Caco-2 (cell line): ENCODE data around the gene RGS19. TPM values are rescaled to one million over a fixed set of nuclear protein-coding genes. Genes with fewer than 3 reads are reported as not detected.

Experiments used
- BruUV-seq: library from RNA; stranded (reverse); fragments of 400-500 nt; replicated peaks from 2 replicates; lab custom pipeline; 2021; lab: Mats Ljungman, UMichigan
- CTCF ChIA-PET: fragments of 300-600 bp; sonication (Branson Sonifier 250); formaldehyde crosslinking; loops from one replicate; lab custom pipeline; 2022; ENCODE audit warnings: antibody characterized with exemption; lab: Charles Lee
- POLR2A ChIA-PET: fragments of 300-600 bp; sonication (Branson Sonifier 250); formaldehyde crosslinking; loops from one replicate; lab custom pipeline; 2022; ENCODE audit warnings: antibody characterized with exemption; lab: Charles Lee
- DNase-seq, 2 experiments: peaks; one replicate each; pipeline versions ENCODE4 v3.0.0 to v3.0.0-alpha.2; 2020 to 2022
- H3K27me3 ChIP-seq: replicated peaks from 2 replicates; pipeline ENCODE4 v1.6.0; 2011; ENCODE audit warnings: low read length; ENCODE audit not compliant: control insufficient read depth, insufficient read depth
- H3K36me3 ChIP-seq: 2 replicates; pipeline ENCODE4 v1.5.1; 2011; ENCODE audit warnings: low read length; ENCODE audit not compliant: control insufficient read depth, insufficient read depth
- H3K4me1 ChIP-seq: fragments of 250-450 bp; sonication (Bioruptor Pico); 2 replicates; pipeline ENCODE4 v1.5.1; 2020; ENCODE audit warnings: mild to moderate bottlenecking
- H3K4me3 ChIP-seq: 2 replicates; pipeline ENCODE4 v1.5.1; 2011; ENCODE audit warnings: low read depth, mild to moderate bottlenecking, control low read depth, low read length
- H3K9me3 ChIP-seq: fragments of 250-450 bp; sonication (Bioruptor Pico); 2 replicates; pipeline ENCODE4 v1.5.1; 2020; ENCODE audit warnings: mild to moderate bottlenecking, moderate library complexity
- H3K27ac Mint-ChIP-seq: one replicate; pipeline ENCODE4 v1.8.0; 2022; ENCODE audit warnings: mixed read lengths; ENCODE audit not compliant: unreplicated experiment
- H3K27me3 Mint-ChIP-seq: one replicate; pipeline ENCODE4 v1.8.0; 2022; ENCODE audit warnings: mixed read lengths; ENCODE audit not compliant: insufficient read depth, unreplicated experiment
- H3K36me3 Mint-ChIP-seq: one replicate; pipeline ENCODE4 v1.8.0; 2022; ENCODE audit warnings: mild to moderate bottlenecking, mixed read lengths; ENCODE audit not compliant: insufficient read depth, unreplicated experiment
- H3K4me1 Mint-ChIP-seq: one replicate; pipeline ENCODE4 v1.8.0; 2022; ENCODE audit warnings: low read depth, mixed read lengths; ENCODE audit not compliant: unreplicated experiment
- H3K4me3 Mint-ChIP-seq: one replicate; pipeline ENCODE4 v1.8.0; 2022; ENCODE audit warnings: mild to moderate bottlenecking, moderate library complexity, mixed read lengths; ENCODE audit not compliant: unreplicated experiment
- H3K9me3 Mint-ChIP-seq: one replicate; pipeline ENCODE4 v1.8.0; 2022; ENCODE audit warnings: mixed read lengths; ENCODE audit not compliant: unreplicated experiment
- CTCF ChIP-seq, 2 experiments: fragments of 200-600 bp in 1 of 2; IDR thresholded peaks; 1 replicate in 1 of 2; 2 replicates in 1 of 2; pipeline versions ENCODE4 v1.5.1 to v1.8.0; 2011 to 2022; ENCODE audit warnings: antibody characterized with exemption in 1 of 2, control low read depth in 1 of 2, inconsistent platforms in 1 of 2, low read depth in 1 of 2, low read length in 1 of 2, mild to moderate bottlenecking in 1 of 2, moderate library complexity in 1 of 2; ENCODE audit not compliant: insufficient read depth in 1 of 2, severe bottlenecking in 1 of 2, unreplicated experiment in 1 of 2
- intact Hi-C: fragments of 100-400 bp; cut with micrococcal nuclease; formaldehyde crosslinking; loops from one replicate; pipeline ENCODE4 v1.10.0; 2022; ENCODE audit not compliant: unreplicated experiment
- total RNA-seq: library from RNA; stranded (reverse); gene quantifications from 2 replicates; pipeline ENCODE4 v1.2.3, GENCODE V29; 2022

RGS19 gene
- total RNA-seq, 1 experiment from 2014 or later, result 29.3 TPM

GRCh38 chr20:64051033-64051452, 28.3 kb downstream of the RGS19 start:
- intact Hi-C loops, result no loop called here
- TF ChIP-seq CTCF (IDR thresholded peaks at IDR 0.05; ENCODE audit: insufficient read depth in 1 of 2, low read depth in 1 of 2, low read length in 1 of 2, severe bottlenecking in 1 of 2, unreplicated experiment in 1 of 2), result no peak
- no peaks in the 10 kb centered on the region for H3K9me3 Mint-ChIP-seq
- peaks cover 18% of the 10 kb centered on the region for H3K27me3 Mint-ChIP-seq
- DNase-seq, result no peak
- no peak overlapping the region for H3K27ac Mint-ChIP-seq
- ChIA-PET CTCF (interaction anchor here (1.2 to 8.0 kb wide), 3 partner anchors 12 to 71 kb away, joined by 3 to 64 read pairs (median 3); no protein-coding TSS in a partner anchor), POLR2A (interaction anchor here (1.3 kb wide), 1 partner anchor 12 kb away, joined by 6 read pairs; the partner anchor contains the start of gene TCEA2)
- Histone ChIP-seq H3K27me3 (peaks cover 1% of the 10 kb centered on the region), H3K4me3 (no peak overlapping the region), H3K36me3 (no peaks in the 10 kb centered on the region), H3K4me1 (peaks cover 3% of the 10 kb centered on the region; the same call in 1 of the 2 replicates), H3K9me3 (no peaks in the 10 kb centered on the region)
- no TSS peak for BruUV-seq
- H3K36me3 Mint-ChIP-seq, result peaks cover 6% of the 10 kb centered on the region
- peak overlapping the region; percentile 46 for H3K4me3 Mint-ChIP-seq
- H3K4me1 Mint-ChIP-seq, result no peaks in the 10 kb centered on the region

GRCh38 chr20:64050261-64051032, 28.9 kb downstream of the RGS19 start:
- TF ChIP-seq CTCF (IDR thresholded peaks at IDR 0.05; ENCODE audit: insufficient read depth in 1 of 2, low read depth in 1 of 2, low read length in 1 of 2, severe bottlenecking in 1 of 2, unreplicated experiment in 1 of 2), result no peak
- intact Hi-C loops, result no loop called here
- CTCF ChIA-PET, result interaction anchor here (1.3 to 8.0 kb wide), 2 partner anchors 12 to 33 kb away, joined by 3 to 64 read pairs; no protein-coding TSS in a partner anchor
- Histone ChIP-seq H3K4me1 (peaks cover 3% of the 10 kb centered on the region), H3K27me3 (peaks cover 1% of the 10 kb centered on the region), H3K9me3 (no peaks in the 10 kb centered on the region), H3K4me3 (no peak overlapping the region), H3K36me3 (no peaks in the 10 kb centered on the region)
- Mint-ChIP-seq H3K4me3 (peak overlapping the region; percentile 46), H3K9me3 (no peaks in the 10 kb centered on the region), H3K4me1 (no peaks in the 10 kb centered on the region), H3K27me3 (peaks cover 21% of the 10 kb centered on the region), H3K36me3 (peaks cover 6% of the 10 kb centered on the region), H3K27ac (no peak overlapping the region)
- POLR2A ChIA-PET, result interaction anchor here (1.3 kb wide), 1 partner anchor 12 kb away, joined by 6 read pairs; the partner anchor contains the start of gene TCEA2
- DNase-seq, result no peak
- BruUV-seq, result no TSS peak

- CTCF ChIA-PET, result interaction anchor here (1.3 to 8.0 kb wide), 2 partner anchors 11 to 34 kb away, joined by 3 to 64 read pairs; no protein-coding TSS in a partner anchor
- DNase-seq, result no peak
- intact Hi-C loops, result loop anchor here (1.0 kb wide), 1 partner anchor 13 kb away; the partner anchor contains the start of gene TCEA2
- no TSS peak for BruUV-seq
- peak overlapping the region; percentile 9; the same call in 1 of the 2 replicates for H3K4me3 ChIP-seq
- no peak for TF ChIP-seq CTCF (IDR thresholded peaks at IDR 0.05; ENCODE audit: insufficient read depth in 1 of 2, low read depth in 1 of 2, low read length in 1 of 2, severe bottlenecking in 1 of 2, unreplicated experiment in 1 of 2)
- Mint-ChIP-seq H3K9me3 (no peaks in the 10 kb centered on the region), H3K4me3 (peak overlapping the region; percentile 17), H3K36me3 (peaks cover under 1% of the 10 kb centered on the region), H3K4me1 (no peaks in the 10 kb centered on the region), H3K27me3 (peaks cover 21% of the 10 kb centered on the region), H3K27ac (no peak overlapping the region)
- no peaks in the 10 kb centered on the region for H3K36me3 ChIP-seq
- POLR2A ChIA-PET, result interaction anchor here (1.3 kb wide), 1 partner anchor 13 kb away, joined by 6 read pairs; the partner anchor contains the start of gene TCEA2
- H3K27me3 ChIP-seq, result peaks cover 1% of the 10 kb centered on the region
- H3K4me1 ChIP-seq, result peaks cover 3% of the 10 kb centered on the region
- H3K9me3 ChIP-seq, result no peaks in the 10 kb centered on the region
Measured at GRCh38 chr20:64049878-64050260, 29.4 kb downstream of the RGS19 start.
